Measurements from ENCODE around the gene PHF14. TPM values are rescaled to one million over a fixed set of nuclear protein-coding genes. Genes with fewer than 3 reads are reported as not detected.
"Not testable (repeated sequence)": the region's sequence is repeated elsewhere in the genome, so short reads cannot be mapped to it uniquely, and the experiment has no call there.

Gene PHF14
- total RNA-seq, 4 donors from 2014 or later = 25.3 to 52.6 (median 29.1) TPM

DNA sequence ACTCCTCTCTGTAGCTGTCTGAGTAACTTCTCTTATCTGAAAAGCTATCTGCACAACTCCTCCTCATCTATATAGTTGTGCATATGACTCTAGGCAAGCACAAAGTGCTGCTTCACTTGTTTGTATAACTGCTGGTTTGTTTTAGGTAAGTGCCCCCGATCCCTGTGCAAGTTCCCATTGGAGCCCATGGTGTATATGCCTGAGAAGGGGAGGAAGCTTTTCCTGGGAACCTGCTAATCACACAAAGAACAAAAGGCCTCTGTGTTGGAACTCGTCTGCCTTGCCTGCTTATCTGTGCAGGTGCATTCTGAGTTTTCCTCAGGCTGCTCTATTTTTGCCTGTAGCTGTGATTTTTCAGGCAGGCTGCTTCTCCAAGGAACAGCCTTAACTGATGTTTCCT is 23.2 kb upstream of the PHF14 start:
- TF ChIP-seq EP300 (IDR thresholded peaks at IDR 0.05) (no peak), POLR2A (IDR thresholded peaks at IDR 0.05) (no peak), POLR2AphosphoS5 (IDR thresholded peaks at IDR 0.05) (no peak)
- TF ChIP-seq, protein P1, sequence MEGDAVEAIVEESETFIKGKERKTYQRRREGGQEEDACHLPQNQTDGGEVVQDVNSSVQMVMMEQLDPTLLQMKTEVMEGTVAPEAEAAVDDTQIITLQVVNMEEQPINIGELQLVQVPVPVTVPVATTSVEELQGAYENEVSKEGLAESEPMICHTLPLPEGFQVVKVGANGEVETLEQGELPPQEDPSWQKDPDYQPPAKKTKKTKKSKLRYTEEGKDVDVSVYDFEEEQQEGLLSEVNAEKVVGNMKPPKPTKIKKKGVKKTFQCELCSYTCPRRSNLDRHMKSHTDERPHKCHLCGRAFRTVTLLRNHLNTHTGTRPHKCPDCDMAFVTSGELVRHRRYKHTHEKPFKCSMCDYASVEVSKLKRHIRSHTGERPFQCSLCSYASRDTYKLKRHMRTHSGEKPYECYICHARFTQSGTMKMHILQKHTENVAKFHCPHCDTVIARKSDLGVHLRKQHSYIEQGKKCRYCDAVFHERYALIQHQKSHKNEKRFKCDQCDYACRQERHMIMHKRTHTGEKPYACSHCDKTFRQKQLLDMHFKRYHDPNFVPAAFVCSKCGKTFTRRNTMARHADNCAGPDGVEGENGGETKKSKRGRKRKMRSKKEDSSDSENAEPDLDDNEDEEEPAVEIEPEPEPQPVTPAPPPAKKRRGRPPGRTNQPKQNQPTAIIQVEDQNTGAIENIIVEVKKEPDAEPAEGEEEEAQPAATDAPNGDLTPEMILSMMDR (IDR thresholded peaks at IDR 0.05) = no peak
- no peak for ATAC-seq
- no peaks in the 10 kb centered on the region for H3K36me3 ChIP-seq
- no peaks in the 10 kb centered on the region for H3K9me3 ChIP-seq
- peaks cover 6% of the 10 kb centered on the region for H3K27me3 ChIP-seq
- no peaks in the 10 kb centered on the region for H3K4me1 ChIP-seq
- WGBS, 2 donors (ENCODE audit: low coverage in 1 of 2) = 25 to 100% methylated on average over 1 to 2 of the region's 2 CpGs
- no peak overlapping the region for H3K27ac ChIP-seq
- no peak overlapping the region for H3K4me3 ChIP-seq

DNA sequence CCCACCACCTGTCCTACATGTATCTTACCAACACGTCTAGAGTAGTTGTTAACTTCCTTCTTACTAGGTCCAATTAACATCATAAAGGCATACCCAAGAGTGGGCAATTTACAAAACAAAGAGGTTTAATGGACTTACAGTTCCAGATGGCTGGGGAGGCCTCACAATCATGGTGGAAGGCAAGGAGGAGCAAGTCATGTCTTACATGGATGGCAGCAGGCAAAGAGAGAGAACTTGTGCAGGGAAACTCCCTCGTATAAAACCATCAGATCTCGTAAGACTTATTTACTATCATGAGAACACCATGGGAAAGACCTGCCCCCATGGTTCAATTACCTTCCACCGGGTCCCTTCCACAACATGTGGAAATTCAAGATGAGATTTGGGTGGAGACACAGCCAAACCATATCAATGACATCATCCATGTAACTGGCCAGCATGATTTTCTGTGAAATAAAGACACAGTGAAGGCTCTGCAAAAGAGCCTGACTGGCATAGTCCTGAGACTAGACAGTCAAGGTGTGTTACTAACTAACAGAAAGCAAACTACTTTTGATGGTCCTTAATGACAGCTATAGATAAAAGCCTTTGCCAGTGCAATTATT is 22.6 kb upstream of the PHF14 start:
- H3K4me3 ChIP-seq, H3K4me1 ChIP-seq, H3K27ac ChIP-seq, H3K27me3 ChIP-seq, H3K9me3 ChIP-seq, ATAC-seq, H3K36me3 ChIP-seq: not testable (repeated sequence)
- WGBS, 2 donors (ENCODE audit: low coverage in 1 of 2) = 72 to 76% methylated on average over 3 to 4 of the region's 4 CpGs

GRCh38 chr7:10952588-10952987 is 21.1 kb upstream of the PHF14 start:
- no peaks in the 10 kb centered on the region for H3K4me1 ChIP-seq
- ATAC-seq = no peak
- TF ChIP-seq POLR2AphosphoS5 (IDR thresholded peaks at IDR 0.05) (no peak), EP300 (IDR thresholded peaks at IDR 0.05) (no peak), POLR2A (IDR thresholded peaks at IDR 0.05) (no peak)
- TF ChIP-seq, protein P1 (IDR thresholded peaks at IDR 0.05) = no peak
- peaks cover 6% of the 10 kb centered on the region for H3K27me3 ChIP-seq
- no peak overlapping the region for H3K27ac ChIP-seq
- no peaks in the 10 kb centered on the region for H3K9me3 ChIP-seq
- H3K4me3 ChIP-seq = no peak overlapping the region
- no peaks in the 10 kb centered on the region for H3K36me3 ChIP-seq

DNA sequence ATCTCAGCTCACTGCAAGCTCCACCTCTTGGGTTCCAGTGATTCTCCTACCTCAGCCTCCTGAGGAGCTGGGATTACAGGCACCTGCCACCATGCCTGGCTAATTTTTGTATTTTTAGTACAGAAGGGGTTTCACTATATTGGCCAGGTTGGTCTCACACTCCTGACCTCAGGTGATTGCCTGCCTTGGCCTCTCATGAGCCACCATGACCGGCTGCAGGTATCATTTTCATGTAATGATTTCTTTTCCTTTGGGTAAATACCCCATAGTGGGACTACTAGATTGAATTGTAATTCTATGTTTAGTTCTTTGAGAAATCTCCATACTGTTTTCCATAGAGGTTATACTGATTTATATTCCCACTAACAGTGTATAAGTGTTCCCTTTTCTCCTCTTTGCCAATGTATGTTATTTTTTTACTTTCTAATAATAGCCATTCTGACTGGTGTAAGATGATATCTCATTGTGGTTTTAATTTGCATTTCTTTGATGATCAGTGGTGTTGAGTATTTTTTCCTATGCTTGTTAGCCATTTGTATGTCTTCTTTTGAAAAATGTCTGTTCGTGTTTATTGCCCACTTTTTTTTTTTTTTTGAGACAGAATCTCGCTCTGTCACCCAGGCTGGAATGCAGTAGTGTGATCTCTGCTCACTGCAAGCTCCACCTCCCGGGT is 20.5 kb upstream of the PHF14 start:
- H3K27ac ChIP-seq, ATAC-seq, H3K36me3 ChIP-seq, H3K4me3 ChIP-seq, H3K27me3 ChIP-seq, H3K4me1 ChIP-seq, H3K9me3 ChIP-seq: not testable (repeated sequence)
- 73 to 100% methylated on average over 1 to 4 of the region's 4 CpGs for WGBS, 2 donors (ENCODE audit: low coverage in 1 of 2)

DNA sequence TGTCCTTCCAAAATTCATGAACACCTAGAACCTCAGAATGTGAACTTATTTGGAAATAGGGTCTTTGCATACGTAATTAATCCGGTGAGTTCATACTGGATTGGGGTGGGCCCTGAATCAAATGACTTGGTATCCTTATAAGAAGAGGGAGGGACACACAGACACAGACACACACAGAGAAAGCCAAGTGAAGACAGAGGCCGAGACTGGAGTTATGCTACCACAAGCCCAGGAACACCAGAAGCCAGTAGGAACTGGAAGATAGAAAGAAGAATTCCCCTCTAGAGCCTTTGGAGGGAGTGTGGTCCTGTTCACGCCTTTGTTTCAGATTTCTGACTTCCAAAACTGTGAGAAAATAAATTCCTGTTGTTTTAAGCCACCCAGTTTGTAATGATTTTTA is 17.1 kb upstream of the PHF14 start:
- Histone ChIP-seq H3K27ac (no peak overlapping the region), H3K9me3 (no peaks in the 10 kb centered on the region), H3K27me3 (no peaks in the 10 kb centered on the region), H3K4me3 (no peak overlapping the region), H3K36me3 (no peaks in the 10 kb centered on the region), H3K4me1 (no peaks in the 10 kb centered on the region)
- ATAC-seq = no peak
- WGBS, 2 donors (ENCODE audit: low coverage in 1 of 2) = 90 to 95% methylated on average over 2 to 4 of the region's 4 CpGs
- no peak for TF ChIP-seq POLR2AphosphoS5 (IDR thresholded peaks at IDR 0.05)
- TF ChIP-seq POLR2A (IDR thresholded peaks at IDR 0.05) = no peak
- no peak for TF ChIP-seq EP300 (IDR thresholded peaks at IDR 0.05)

DNA sequence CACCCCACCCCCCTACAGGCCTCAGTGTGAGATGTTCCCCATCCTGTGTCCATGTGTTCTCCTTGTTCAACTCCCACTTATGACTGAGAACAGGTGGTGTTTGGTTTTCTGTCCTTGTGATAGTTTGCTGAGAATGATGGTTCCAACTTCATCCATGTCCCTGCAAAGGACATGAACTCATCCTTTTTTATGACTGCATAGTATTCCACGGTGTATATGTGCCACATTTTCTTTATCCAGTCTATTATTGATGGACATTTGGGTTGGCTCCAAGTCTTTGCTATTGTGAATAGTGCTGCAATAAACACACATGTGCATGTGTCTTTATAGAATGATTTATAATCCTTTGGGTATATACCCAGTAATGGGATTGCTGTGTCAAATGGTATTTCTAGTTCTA is 13.4 kb upstream of the PHF14 start:
- ATAC-seq, H3K4me1 ChIP-seq, H3K27me3 ChIP-seq, H3K4me3 ChIP-seq, H3K36me3 ChIP-seq, H3K9me3 ChIP-seq, H3K27ac ChIP-seq: not testable (repeated sequence)
- WGBS, 2 donors (ENCODE audit: low coverage in 1 of 2) = 92 to 100% methylated on average over 1 of the region's 1 CpG

GRCh38 chr7:10965016-10965415 is 8.7 kb upstream of the PHF14 start:
- H3K4me3 ChIP-seq, ATAC-seq, H3K4me1 ChIP-seq, H3K27ac ChIP-seq, H3K9me3 ChIP-seq, H3K36me3 ChIP-seq: not testable (repeated sequence)
- WGBS, 2 donors (ENCODE audit: low coverage in 1 of 2) = 95% methylated on average over 4 of the region's 4 CpGs; no CpG with 5 or more reads in 1 of the 2 donors
- peaks cover 26% of the 10 kb centered on the region for H3K27me3 ChIP-seq
